Neuronal stem cell (in vitro differentiated cells): ENCODE data around the gene PLOD2.

Experiments used
- DNase-seq: peaks from one replicate; pipeline ENCODE4 v3.0.0-alpha.2; 2013; ENCODE audit warnings: low spot score
- H2AFZ ChIP-seq: one replicate; pipeline ENCODE4 v1.6.1; 2013; ENCODE audit warnings: mild to moderate bottlenecking, low read length, inconsistent platforms
- H2AK5ac ChIP-seq: 2 replicates; pipeline ENCODE4 v1.6.1; 2013; ENCODE audit warnings: low read depth, mild to moderate bottlenecking, inconsistent platforms, low read length, moderate library complexity, mixed read lengths
- H2BK120ac ChIP-seq: 2 replicates; pipeline ENCODE4 v1.6.1; 2013; ENCODE audit warnings: low read depth, mild to moderate bottlenecking, inconsistent platforms, low read length, moderate library complexity, mixed read lengths
- H2BK12ac ChIP-seq: one replicate; pipeline ENCODE4 v1.6.1; 2013; ENCODE audit warnings: low read length, inconsistent platforms
- H2BK15ac ChIP-seq: 2 replicates; pipeline ENCODE4 v1.6.1; 2013; ENCODE audit warnings: mild to moderate bottlenecking, low read length, inconsistent platforms, mixed read lengths
- H2BK5ac ChIP-seq: one replicate; pipeline ENCODE4 v1.6.1; 2013; ENCODE audit warnings: inconsistent platforms, mild to moderate bottlenecking, low read length, moderate library complexity
- H3K14ac ChIP-seq: one replicate; pipeline ENCODE4 v1.6.1; 2013; ENCODE audit warnings: low read length, inconsistent platforms
- H3K18ac ChIP-seq: 2 replicates; pipeline ENCODE4 v1.6.1; 2013; ENCODE audit warnings: low read length, inconsistent platforms
- H3K23ac ChIP-seq: 2 replicates; pipeline ENCODE4 v1.6.1; 2013; ENCODE audit warnings: low read depth, mild to moderate bottlenecking, mixed read lengths, low read length, inconsistent platforms; ENCODE audit not compliant: poor library complexity
- H3K27ac ChIP-seq: replicated peaks from 3 replicates; pipeline ENCODE4 v1.5.1; 2013; ENCODE audit warnings: low read length, inconsistent platforms
- H3K27me3 ChIP-seq, 3 experiments: 2 replicates each; pipeline ENCODE4 v1.6.1; 2013; ENCODE audit warnings: low read length in 3 of 3, mild to moderate bottlenecking in 2 of 3, inconsistent platforms in 1 of 3, low read depth in 1 of 3, mixed read lengths in 1 of 3, moderate library complexity in 1 of 3; ENCODE audit not compliant: control insufficient read depth in 3 of 3, insufficient read depth in 3 of 3
- H3K36me3 ChIP-seq, 2 donors: replicated peaks in 1 of 2; 2 replicates each; pipeline ENCODE4 v1.6.1; 2013; ENCODE audit warnings: low read length in 2 of 2; ENCODE audit not compliant: control insufficient read depth in 2 of 2, insufficient read depth in 2 of 2
- H3K4ac ChIP-seq: 2 replicates; pipeline ENCODE4 v1.6.1; 2013; ENCODE audit warnings: inconsistent platforms, mild to moderate bottlenecking, low read length, moderate library complexity
- H3K4me1 ChIP-seq, 2 donors: 1 replicate in 1 of 2; 2 replicates in 1 of 2; pipeline ENCODE4 v1.6.1; 2013; ENCODE audit warnings: low read length in 2 of 2, low read depth in 1 of 2; ENCODE audit not compliant: control insufficient read depth in 2 of 2, insufficient read depth in 1 of 2
- H3K4me2 ChIP-seq: one replicate; pipeline ENCODE4 v1.6.1; 2013; ENCODE audit warnings: mild to moderate bottlenecking, low read length, inconsistent platforms; ENCODE audit not compliant: insufficient read depth, poor library complexity, severe bottlenecking
- H3K4me3 ChIP-seq, 2 donors: 2 replicates each; pipeline ENCODE4 v1.5.1; 2013; ENCODE audit warnings: low read length in 2 of 2, mild to moderate bottlenecking in 2 of 2, inconsistent platforms in 1 of 2, moderate library complexity in 1 of 2
- H3K79me1 ChIP-seq: one replicate; pipeline ENCODE4 v1.6.1; 2013; ENCODE audit warnings: low read depth, mild to moderate bottlenecking, inconsistent platforms, low read length, moderate library complexity
- H3K9ac ChIP-seq: one replicate; pipeline ENCODE4 v1.6.1; 2013; ENCODE audit warnings: mild to moderate bottlenecking, low read depth, low read length, inconsistent platforms; ENCODE audit not compliant: poor library complexity
- H3K9me3 ChIP-seq, 2 donors: replicated peaks in 1 of 2; 2 replicates each; pipeline versions ENCODE3 to v1.6.1; 2013; ENCODE audit warnings: low read length in 2 of 2, mild to moderate bottlenecking in 2 of 2, inconsistent platforms in 1 of 2, low read depth in 1 of 2, mixed read lengths in 1 of 2, moderate library complexity in 1 of 2; ENCODE audit not compliant: control insufficient read depth in 2 of 2, insufficient read depth in 1 of 2
- H4K8ac ChIP-seq: one replicate; pipeline ENCODE4 v1.6.1; 2013; ENCODE audit warnings: low read depth, mild to moderate bottlenecking, inconsistent platforms, low read length, moderate library complexity
- H4K91ac ChIP-seq: one replicate; pipeline ENCODE4 v1.6.1; 2013; ENCODE audit warnings: low read length, low read depth, mild to moderate bottlenecking, inconsistent platforms; ENCODE audit not compliant: poor library complexity
- WGBS, 2 donors: extraction: QIAGEN DNeasy Blood & Tissue Kit; methylation state at CpG; one replicate each; pipeline ENCODE4 v1.1.7; 2013; ENCODE audit warnings: missing lambda C conversion rate in 2 of 2, mixed read lengths in 1 of 2; ENCODE audit not compliant: insufficient read length in 2 of 2, insufficient replicate concordance in 1 of 2; ENCODE audit errors: extremely low coverage in 2 of 2; 5-methylcytosine and 5-hydroxymethylcytosine counted together

The PLOD2 gene

GRCh38 chr3:146157325-146158060 is 3.5 kb downstream of the PLOD2 start:
- Histone ChIP-seq H3K79me1 (no peaks in the 10 kb centered on the region), H2BK5ac (no peak overlapping the region), H2AK5ac (no peak overlapping the region), H3K9me3 (no peaks in the 10 kb centered on the region), H3K18ac (no peak overlapping the region), H3K9ac (no peak overlapping the region), H3K4me1 (peaks cover 0 to 3% of the 10 kb centered on the region in 2 donors), H3K4me2 (no peak overlapping the region), H2AFZ (no peak overlapping the region), H3K36me3 (no peaks in the 10 kb centered on the region), H3K27ac (no peak overlapping the region), H2BK12ac (no peak overlapping the region), H3K4ac (no peak overlapping the region), H4K8ac (no peak overlapping the region), H4K91ac (no peak overlapping the region), H3K4me3 (no peak overlapping the region), H3K23ac (no peak overlapping the region), H2BK120ac (no peak overlapping the region), H3K27me3 (peaks cover 0 to 12% (median 4%) of the 10 kb centered on the region in 3 experiments), H3K14ac (no peak overlapping the region), H2BK15ac (no peak overlapping the region)
- no peak for DNase-seq
- WGBS, 2 donors: no CpG with 5 or more reads among the region's 2 CpGs

- Histone ChIP-seq H2AK5ac (no peak overlapping the region), H2BK120ac (no peak overlapping the region), H2AFZ (no peak overlapping the region), H2BK5ac (no peak overlapping the region), H3K9me3 (no peaks in the 10 kb centered on the region), H3K14ac (no peak overlapping the region), H3K4me1 (peaks cover 0 to 3% of the 10 kb centered on the region in 2 donors), H3K79me1 (no peaks in the 10 kb centered on the region), H3K27me3 (peaks cover 0 to 6% (median 4%) of the 10 kb centered on the region in 3 experiments), H3K4me3 (no peak overlapping the region), H3K36me3 (no peaks in the 10 kb centered on the region), H2BK15ac (no peak overlapping the region), H4K91ac (no peak overlapping the region), H3K4ac (no peak overlapping the region), H3K18ac (no peak overlapping the region), H3K23ac (no peak overlapping the region), H3K4me2 (no peak overlapping the region), H2BK12ac (no peak overlapping the region), H4K8ac (no peak overlapping the region), H3K27ac (no peak overlapping the region), H3K9ac (no peak overlapping the region)
- no peak for DNase-seq
- no CpG with 5 or more reads among the region's 3 CpGs for WGBS, 2 donors
Measured at GRCh38 chr3:146156666-146157314, 4.2 kb downstream of the PLOD2 start.

GRCh38 chr3:146156095-146156494 is 4.9 kb downstream of the PLOD2 start:
- Histone ChIP-seq H3K36me3 (no peaks in the 10 kb centered on the region), H3K4me1 (peaks cover 0 to 3% of the 10 kb centered on the region in 2 donors), H3K27me3 (no peaks in the 10 kb centered on the region), H2BK5ac (no peak overlapping the region), H2BK12ac (no peak overlapping the region), H4K8ac (no peak overlapping the region), H3K14ac (no peak overlapping the region), H3K4ac (no peak overlapping the region), H3K4me3 (no peak overlapping the region), H3K4me2 (no peak overlapping the region), H2AK5ac (no peak overlapping the region), H3K27ac (no peak overlapping the region), H3K9ac (no peak overlapping the region), H2AFZ (no peak overlapping the region), H3K18ac (no peak overlapping the region), H3K9me3 (no peaks in the 10 kb centered on the region), H3K79me1 (no peaks in the 10 kb centered on the region), H3K23ac (no peak overlapping the region), H2BK15ac (no peak overlapping the region), H2BK120ac (no peak overlapping the region), H4K91ac (no peak overlapping the region)
- DNase-seq: no peak
- WGBS, 2 donors: no CpG with 5 or more reads among the region's 4 CpGs

DNA sequence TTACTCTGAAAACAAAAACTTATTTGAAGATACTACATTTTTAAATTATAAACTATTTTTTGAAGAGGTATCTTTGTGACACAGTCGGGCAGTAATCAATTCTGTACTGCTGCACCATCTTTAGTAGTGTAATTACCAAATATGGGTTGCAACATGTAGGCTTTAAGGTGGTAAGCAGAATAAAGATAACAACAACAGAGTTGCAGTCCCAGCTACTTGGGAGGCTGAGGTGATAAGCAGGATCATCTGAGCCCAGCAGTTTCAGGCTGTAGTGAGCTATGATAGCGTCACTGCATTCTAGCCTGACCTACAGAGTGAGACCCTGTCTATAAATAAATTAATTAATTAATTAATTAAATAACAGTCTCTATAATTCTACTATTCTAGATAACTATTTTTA is 6.0 kb downstream of the PLOD2 start:
- no peak for DNase-seq
- no peak overlapping the region for H2BK120ac ChIP-seq

More for the DNA sequence above, 6.0 kb downstream of the PLOD2 start:
- no peak overlapping the region for H4K91ac ChIP-seq
- H2BK5ac ChIP-seq: no peak overlapping the region
- no peak overlapping the region for H2AK5ac ChIP-seq
- no peak overlapping the region for H3K27ac ChIP-seq
- no peak overlapping the region for H3K23ac ChIP-seq
- no peak overlapping the region for H3K18ac ChIP-seq
- H2BK12ac ChIP-seq: no peak overlapping the region
- H3K4me1 ChIP-seq: peaks cover 0 to 3% of the 10 kb centered on the region in 2 donors
- no peak overlapping the region for H4K8ac ChIP-seq
- no peaks in the 10 kb centered on the region for H3K27me3 ChIP-seq
- no peak overlapping the region for H3K4me3 ChIP-seq
- no peak overlapping the region for H2BK15ac ChIP-seq
- no peaks in the 10 kb centered on the region for H3K36me3 ChIP-seq
- no CpG with 5 or more reads among the region's 2 CpGs for WGBS, 2 donors
- no peaks in the 10 kb centered on the region for H3K9me3 ChIP-seq
- H3K4me2 ChIP-seq: no peak overlapping the region
- no peak overlapping the region for H3K9ac ChIP-seq
- H3K4ac ChIP-seq: no peak overlapping the region
- no peak overlapping the region for H3K14ac ChIP-seq
- no peak overlapping the region for H2AFZ ChIP-seq
- no peaks in the 10 kb centered on the region for H3K79me1 ChIP-seq
